ENCODE results near the gene ZNF407.
A peak's percentile ranks its signal among the peaks of the same experiment; 100 is the strongest.
"Not testable (repeated sequence)": the region's sequence is repeated elsewhere in the genome, so short reads cannot be mapped to it uniquely, and the experiment has no call there.

The ZNF407 gene

DNA sequence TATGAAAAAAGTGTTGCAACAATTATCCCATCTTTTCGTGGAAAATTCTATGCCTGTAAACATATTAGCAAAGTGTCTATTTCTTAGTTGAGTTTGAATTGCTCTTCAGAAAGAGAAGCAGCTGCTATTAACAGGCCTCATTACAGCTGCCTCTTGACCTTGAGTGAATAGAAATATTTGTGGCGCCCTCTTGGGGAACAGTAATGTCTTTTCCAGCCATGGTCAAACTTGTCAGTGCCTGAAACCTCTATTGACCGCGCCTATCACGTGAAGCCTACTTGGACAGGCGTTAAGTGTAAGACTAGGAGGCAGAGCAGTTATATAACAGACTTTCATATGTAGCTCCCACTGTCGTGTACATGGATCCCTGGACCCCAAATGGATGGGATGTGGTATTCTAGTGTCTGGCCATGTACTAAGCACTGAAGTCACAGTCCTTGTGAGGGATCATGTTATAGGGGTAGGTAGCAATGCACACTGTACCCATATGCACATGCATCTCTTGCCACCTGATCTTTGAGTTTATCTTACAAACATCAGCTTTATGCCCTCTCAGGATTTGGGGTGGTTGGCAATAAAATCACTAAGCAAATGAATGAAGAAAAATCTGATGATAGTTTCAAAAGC, 366.3 kb downstream of the ZNF407 start:
- peak in 8 of 51 donors; percentile 8 to 55 (median 20) for DNase-seq

GRCh38 chr18:74965682-74966081, 368.0 kb downstream of the ZNF407 start:
- no peak for DNase-seq

DNA sequence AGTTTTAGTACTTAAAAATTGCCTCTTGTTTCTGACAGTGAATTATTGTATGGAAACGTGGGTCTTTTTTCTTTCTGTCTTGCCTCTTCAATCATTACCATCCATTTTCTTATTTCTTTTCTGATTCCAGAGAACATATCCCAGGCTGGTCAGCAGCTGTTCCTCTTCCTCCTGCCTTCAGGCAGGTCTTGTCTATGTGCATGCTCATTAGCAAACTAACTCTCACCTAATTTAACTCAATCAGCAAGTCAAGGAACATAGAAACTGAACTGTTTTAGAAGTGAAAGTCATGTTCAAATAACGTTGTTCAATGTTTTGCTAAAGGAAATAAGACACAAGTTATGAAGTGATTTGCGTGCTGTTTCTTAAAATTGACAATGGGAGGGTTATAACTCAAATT, 369.8 kb downstream of the ZNF407 start:
- DNase-seq: no peak

- no peak for DNase-seq
Observed at GRCh38 chr18:74967979-74968378, 370.3 kb downstream of the ZNF407 start.

- DNase-seq: not testable (repeated sequence)
Observed at GRCh38 chr18:74971358-74971757, 373.7 kb downstream of the ZNF407 start.

- not testable (repeated sequence) for DNase-seq
Observed at GRCh38 chr18:74971776-74972175, 374.1 kb downstream of the ZNF407 start.

DNA sequence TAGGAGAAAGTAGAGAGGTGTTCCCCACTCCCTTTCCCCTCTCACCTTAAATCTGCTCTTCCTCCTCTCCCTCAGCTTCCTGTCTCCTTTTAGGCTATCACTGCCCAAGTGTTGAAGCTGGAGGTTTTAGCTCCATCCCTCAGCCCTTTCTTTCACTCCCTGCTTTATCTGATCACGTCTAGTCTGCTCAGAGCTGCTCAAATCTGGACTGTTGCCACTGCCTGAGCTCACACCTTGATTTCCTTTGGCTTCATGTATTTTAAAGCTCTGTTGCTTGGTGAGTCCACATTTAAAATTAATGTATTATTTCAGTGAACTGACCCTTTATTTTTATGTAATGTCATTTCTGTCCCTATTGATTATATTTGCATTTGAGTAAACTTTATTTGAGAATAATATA, 374.7 kb downstream of the ZNF407 start:
- DNase-seq: no peak

DNA sequence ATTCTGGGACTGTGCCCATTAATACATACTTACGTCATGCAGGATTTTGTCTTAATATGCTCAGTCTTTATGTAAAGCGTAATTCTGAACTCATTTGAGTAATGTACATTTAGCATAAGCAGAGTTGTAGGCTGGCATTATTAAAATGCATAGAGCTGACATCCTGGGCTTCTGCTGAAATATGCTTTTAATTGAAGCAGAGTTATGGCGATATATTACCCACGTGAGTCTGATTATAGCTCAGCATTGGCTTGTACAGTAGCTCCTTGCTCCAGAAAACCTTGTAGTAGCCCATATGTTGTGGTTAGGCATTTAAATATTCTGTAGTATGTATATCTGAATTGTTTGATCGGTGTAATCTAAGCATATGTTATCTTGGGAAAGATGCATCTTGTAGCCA, 377.3 kb downstream of the ZNF407 start:
- DNase-seq: no peak

GRCh38 chr18:74976331-74976909, 378.8 kb downstream of the ZNF407 start:
- DNase-seq: no peak

- no peak for DNase-seq
Observed at GRCh38 chr18:74977041-74977440, 379.4 kb downstream of the ZNF407 start.

DNA sequence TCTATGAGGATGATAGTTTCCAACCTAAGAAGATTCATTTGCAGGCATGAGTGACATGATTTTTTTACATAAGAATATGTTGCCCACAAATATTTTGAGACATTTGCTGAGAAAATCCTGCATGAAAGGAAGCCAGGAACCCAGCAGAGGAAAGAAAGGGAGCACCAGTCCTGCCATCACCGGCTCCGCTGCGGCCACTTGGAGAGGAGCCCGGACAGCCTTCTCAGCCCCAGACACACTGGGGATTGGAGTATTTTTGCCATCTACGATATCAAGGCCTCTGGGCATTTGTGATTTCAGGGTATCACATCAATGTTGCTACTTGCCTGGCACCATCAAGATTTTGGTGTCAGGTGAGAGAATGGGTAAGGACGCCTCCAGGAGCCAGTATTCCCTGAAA, 383.0 kb downstream of the ZNF407 start:
- DNase-seq: peak in 24 of 51 donors; percentile 5 to 63 (median 26)

DNA sequence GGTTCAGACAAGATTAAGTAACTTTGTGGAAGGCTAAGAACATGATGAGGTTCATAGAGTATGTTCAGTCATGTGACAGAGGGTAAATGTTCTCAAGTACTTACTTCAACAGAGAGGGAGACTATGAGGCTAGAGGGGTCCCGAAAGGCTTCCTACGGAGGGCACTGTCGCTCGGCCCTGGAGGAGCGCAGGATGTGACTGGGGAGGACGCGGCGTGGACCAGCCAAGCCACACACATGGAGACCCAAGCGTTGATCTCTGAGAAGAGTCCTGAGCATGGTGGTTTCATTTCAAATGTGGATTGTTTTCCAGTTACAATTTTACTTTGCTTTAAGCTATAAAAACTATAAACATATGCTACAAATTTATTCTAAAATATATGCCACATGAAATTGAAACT, 383.8 kb downstream of the ZNF407 start:
- DNase-seq: no peak

DNA sequence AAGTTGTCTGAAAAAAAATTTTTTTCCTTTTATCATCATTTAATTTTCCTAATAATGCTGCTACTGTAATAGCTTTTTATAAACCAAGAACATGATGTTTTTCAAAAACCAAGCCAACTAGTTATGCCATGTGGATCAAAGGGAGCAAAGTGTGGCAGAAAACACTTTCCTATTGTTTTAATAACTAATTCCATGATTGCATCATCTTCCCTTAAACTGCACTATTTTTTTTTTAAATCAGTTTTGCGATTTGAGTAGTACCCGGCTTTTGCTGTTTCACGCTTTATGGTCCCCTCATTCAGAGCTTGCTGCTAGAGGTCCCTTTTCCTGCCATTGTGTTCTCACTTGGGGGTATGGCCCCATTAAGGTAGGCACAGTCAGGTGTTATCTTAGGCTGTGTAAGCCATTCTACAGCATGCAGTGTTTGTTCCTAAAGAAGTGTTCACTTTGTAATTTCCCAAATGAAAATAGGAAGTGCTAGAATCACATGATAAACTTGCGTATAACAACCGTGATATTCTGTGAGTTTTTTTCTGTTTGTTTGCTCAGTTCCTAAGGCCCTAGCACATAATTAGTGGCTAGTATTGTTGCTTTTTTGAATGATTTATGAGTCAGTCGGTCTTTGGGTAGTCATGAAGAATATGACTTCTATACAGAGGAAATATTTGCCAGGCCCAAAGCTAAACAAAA, 385.4 kb downstream of the ZNF407 start:
- no peak for DNase-seq

DNA sequence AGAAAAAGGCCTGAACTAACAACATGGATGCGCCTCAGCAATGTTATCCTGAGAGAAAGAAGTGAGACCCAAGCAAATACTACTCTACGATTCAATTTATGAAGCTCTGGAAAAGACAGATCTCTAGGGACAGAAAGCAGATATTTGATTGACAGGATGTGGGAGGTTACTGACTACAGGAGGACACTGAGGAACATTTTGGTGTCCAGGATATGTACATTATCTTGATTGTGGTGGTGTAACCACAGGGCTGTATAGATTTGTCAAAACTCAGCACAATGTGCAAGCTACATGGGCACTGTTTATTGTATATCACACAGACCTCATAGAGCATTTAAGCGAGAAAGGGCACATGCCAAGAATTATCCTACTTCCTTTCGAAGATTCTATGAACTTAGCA, 391.5 kb downstream of the ZNF407 start:
- no peak for DNase-seq

DNA sequence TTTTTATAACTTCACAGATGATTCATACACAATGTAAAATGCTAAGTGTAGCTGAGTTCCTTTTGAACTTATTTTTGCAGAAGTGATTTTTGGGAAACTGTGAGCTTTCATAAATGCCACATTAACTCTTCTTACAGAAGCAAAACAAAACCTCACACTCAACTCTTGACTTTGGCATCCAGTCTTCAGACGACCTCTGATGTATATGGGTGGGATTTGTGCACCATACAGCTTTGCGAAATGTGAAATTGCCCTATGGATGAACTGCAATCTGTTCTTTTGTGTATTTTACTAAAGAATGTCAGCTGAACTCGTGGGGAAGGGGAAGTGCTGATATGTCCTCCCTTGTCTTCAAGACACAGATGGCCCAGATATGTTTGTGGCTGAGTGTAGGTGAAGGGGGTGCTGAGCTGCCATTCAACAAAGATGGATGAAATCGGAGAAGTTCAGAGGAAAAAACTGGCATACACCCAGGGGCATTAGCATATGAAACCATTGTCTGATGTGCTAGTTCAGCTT, 393.0 kb downstream of the ZNF407 start:
- DNase-seq: no peak

DNA sequence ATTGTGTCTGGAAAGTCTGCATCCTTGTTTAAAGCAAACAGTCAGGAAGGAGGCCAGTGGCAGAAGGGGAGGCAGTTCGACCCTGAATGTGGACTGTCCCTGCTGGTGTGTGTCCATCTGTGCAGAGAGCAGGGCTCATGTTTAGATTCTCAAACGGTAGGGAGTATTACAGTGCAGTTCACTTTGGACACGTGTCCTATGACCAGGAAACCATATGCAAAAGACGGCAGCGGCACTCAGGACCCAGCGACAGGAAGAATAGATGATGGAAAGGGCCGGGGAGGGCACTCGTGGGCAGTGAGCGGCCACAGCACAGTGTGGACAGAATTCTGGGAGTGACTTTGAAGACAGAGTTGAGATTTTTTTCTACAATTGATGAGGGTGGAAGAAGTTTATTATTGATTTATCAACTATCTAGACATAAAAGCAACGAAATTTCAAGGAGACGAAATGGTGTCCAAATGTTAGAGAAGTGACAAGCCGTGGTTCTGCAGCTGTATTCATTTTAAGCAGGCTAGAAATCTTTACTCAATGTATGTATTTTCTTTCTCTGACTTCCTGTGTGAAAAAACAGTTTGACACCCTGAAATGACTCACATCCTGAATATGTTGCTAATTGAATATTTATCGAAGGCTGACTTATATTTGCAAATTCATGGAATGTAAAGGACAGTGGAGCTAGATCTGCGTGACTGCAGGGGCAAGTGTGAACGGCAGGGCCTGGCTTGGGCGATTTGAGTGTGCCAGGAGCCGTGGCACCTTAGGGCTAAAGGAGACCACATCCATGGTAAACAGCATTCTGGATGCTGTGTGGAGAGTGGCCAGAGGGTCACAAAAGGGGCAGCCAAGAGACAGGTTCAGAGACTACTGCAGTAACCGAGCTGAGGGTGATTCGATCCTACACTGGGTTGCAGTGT, 397.1 kb downstream of the ZNF407 start:
- no peak for DNase-seq

DNA sequence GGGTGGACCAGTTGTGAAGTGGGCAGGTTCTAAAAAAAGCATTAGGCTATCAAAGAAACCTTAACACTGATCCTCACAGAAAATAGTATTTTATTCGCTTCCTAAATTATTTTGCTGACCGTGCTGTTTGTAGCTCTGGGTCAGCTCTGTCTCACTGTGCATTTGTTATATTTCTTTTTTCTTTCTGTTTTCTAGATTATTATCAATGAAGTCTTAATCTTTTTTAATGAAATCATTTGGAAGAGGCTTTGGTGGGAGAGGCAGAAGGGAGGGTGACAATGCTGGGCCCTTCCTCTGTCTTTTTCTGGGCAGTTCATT, 397.7 kb downstream of the ZNF407 start:
- DNase-seq: no peak

DNA sequence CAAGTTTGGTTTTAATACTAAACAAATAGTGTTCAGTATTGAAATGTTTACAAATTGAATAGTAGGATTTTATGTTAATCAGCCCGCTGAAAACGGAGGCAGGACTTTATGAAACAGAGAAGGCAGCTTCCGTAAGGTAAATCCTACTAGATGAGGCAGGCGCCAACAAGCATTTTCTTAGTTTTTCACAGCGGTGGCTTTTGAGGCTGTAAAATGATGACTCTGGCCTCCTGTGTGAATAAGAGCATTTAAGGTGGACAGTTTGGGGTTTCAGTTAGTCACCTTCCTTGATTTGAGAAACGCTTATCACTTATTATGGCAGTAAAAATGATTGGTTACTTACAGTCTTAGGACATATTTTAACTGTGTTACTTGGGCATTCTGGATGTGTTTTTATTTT, 398.4 kb downstream of the ZNF407 start:
- no peak for DNase-seq

GRCh38 chr18:74996996-74997395, 399.3 kb downstream of the ZNF407 start:
- DNase-seq: no peak

GRCh38 chr18:75000920-75001319, 403.2 kb downstream of the ZNF407 start:
- no peak for DNase-seq

DNA sequence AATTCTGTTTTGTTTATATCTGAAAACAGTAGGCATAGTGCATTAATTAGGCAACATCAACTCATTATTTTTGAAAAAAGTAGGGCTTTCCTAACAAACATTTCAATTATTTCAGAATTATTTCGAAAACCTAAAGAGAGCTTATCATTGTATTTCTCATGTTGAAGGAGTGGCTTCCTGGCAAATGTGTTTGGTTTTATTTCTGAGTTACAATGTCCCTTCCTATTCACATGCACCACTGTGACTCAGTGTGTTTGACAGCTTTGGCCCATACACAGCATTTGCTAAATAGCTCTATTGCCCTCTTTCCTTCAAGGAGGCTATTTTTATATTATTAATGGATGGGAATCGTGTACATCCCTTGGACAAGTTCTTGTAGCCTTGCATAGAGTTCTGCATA, 405.4 kb downstream of the ZNF407 start:
- DNase-seq: no peak
